CD4-positive, alpha-beta T cell treated with Interleukin-1 beta for 1 hour (primary cell): ENCODE results near the gene CDC7.
"Not testable (repeated sequence)": the region's sequence is repeated elsewhere in the genome, so short reads cannot be mapped to it uniquely, and the experiment has no call there.

Experiments
- DNase-seq, 2 donors: peaks; one replicate each; pipeline ENCODE4 v3.0.0-alpha.2; 2020 to 2022

Gene CDC7

GRCh38 chr1:91500756-91501522, at the start of gene CDC7:
CDC7 (plus strand) TSS chr1:91500851; CDS start chr1:91501717, 866 bp downstream.
- peak; percentile 87 to 89 for DNase-seq

GRCh38 chr1:91454136-91454535, 46.5 kb upstream of the CDC7 start:
- DNase-seq: no peak

GRCh38 chr1:91455334-91455733, 45.3 kb upstream of the CDC7 start:
- DNase-seq: no peak

- no peak for DNase-seq
Measured at GRCh38 chr1:91455896-91456295, 44.8 kb upstream of the CDC7 start.

GRCh38 chr1:91465350-91465749, 35.3 kb upstream of the CDC7 start:
- not testable (repeated sequence) for DNase-seq

GRCh38 chr1:91476533-91477217, 24.0 kb upstream of the CDC7 start:
- DNase-seq: no peak

- no peak for DNase-seq
Measured at GRCh38 chr1:91487469-91487868, 13.2 kb upstream of the CDC7 start.

GRCh38 chr1:91490501-91490900, 10.2 kb upstream of the CDC7 start:
- DNase-seq: no peak

- DNase-seq: no peak
Measured at GRCh38 chr1:91498035-91498434, 2.6 kb upstream of the CDC7 start.

- DNase-seq: no peak
Measured at GRCh38 chr1:91498498-91499245, 2.0 kb upstream of the CDC7 start.

- DNase-seq: no peak
Measured at GRCh38 chr1:91499346-91499745, 1.3 kb upstream of the CDC7 start.

- DNase-seq: no peak
Measured at GRCh38 chr1:91499904-91500755, 521 bp upstream of the CDC7 start.

- no peak for DNase-seq
Measured at GRCh38 chr1:91501523-91501851, 836 bp downstream of the CDC7 start.

GRCh38 chr1:91501971-91502671, 1.5 kb downstream of the CDC7 start:
- no peak for DNase-seq

- peak in 1 of 2 donors; percentile 12 for DNase-seq
Measured at GRCh38 chr1:91502672-91503184, 2.1 kb downstream of the CDC7 start.

- no peak for DNase-seq
Measured at GRCh38 chr1:91503332-91503900, 2.8 kb downstream of the CDC7 start.

- DNase-seq: no peak
Measured at GRCh38 chr1:91503975-91504530, 3.4 kb downstream of the CDC7 start.

- no peak for DNase-seq
Measured at GRCh38 chr1:91505086-91505485, 4.4 kb downstream of the CDC7 start.

GRCh38 chr1:91506071-91506470, 5.4 kb downstream of the CDC7 start:
- no peak for DNase-seq

- no peak for DNase-seq
Measured at GRCh38 chr1:91507328-91507727, 6.7 kb downstream of the CDC7 start.

GRCh38 chr1:91510754-91511153, 10.1 kb downstream of the CDC7 start:
- DNase-seq: no peak
